Medulla oblongata (tissue), 1 donor: ENCODE results near the gene NMT1.

Experiments used
- DNase-seq: peaks from one replicate; pipeline ENCODE4 v3.0.0-alpha.2; 2015; ENCODE audit errors: extremely low spot score

NMT1 gene

DNA sequence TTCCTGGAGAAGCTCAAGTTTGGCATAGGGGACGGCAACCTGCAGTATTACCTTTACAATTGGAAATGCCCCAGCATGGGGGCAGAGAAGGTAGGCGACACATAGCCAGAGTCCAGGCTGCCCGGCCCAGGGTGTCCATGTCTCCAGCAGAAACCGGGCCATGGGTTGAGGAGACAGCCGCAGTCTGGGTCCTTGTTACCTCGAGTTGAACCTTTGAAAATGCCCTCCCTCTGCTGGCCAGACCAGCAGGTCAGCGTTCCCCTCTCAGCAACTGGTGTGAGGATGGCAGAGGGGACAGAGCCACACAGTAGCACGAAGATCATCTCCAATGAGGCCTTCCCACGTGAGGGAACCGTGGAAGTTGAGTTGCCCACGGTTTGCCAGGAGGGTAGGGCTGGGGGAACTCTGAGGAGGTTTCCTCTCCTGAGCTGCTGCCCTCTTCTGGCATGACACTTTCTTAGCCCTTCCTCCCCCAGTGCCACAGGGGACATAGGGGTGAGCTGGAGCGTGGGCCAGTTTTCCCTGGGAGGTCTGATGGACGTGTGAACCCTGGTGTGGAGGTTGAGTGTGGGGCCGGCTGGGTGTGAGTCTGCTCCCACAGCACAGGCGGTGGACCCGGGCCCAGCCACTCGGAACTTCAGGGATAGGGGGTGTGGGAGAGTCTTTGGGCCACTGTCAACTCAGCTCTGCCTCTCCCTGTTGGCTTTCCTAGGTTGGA is 43.9 kb downstream of the NMT1 start:
- no peak for DNase-seq

GRCh38 chr17:45106096-45106495 is 45.0 kb downstream of the NMT1 start:
- no peak for DNase-seq

DNA sequence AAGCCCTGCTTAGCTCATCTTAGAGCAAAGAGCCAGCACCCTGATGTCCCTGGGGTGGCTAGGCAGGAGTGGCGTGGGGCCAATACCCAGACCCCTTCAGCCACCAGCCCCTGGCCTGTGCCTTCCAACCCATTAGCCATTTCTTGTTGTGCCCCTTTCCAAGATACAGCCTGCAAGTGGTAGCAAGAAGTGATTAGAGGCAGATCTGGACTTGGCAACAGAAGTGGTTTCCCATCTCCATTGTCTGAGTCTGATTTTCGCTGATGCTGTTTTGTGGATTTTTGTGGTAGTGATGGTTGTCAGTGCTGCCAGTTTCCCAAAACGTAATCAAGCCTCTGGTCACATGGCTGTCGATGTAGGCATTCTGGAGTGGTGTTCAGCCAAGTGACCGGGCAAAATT is 45.5 kb downstream of the NMT1 start:
- no peak for DNase-seq

DNA sequence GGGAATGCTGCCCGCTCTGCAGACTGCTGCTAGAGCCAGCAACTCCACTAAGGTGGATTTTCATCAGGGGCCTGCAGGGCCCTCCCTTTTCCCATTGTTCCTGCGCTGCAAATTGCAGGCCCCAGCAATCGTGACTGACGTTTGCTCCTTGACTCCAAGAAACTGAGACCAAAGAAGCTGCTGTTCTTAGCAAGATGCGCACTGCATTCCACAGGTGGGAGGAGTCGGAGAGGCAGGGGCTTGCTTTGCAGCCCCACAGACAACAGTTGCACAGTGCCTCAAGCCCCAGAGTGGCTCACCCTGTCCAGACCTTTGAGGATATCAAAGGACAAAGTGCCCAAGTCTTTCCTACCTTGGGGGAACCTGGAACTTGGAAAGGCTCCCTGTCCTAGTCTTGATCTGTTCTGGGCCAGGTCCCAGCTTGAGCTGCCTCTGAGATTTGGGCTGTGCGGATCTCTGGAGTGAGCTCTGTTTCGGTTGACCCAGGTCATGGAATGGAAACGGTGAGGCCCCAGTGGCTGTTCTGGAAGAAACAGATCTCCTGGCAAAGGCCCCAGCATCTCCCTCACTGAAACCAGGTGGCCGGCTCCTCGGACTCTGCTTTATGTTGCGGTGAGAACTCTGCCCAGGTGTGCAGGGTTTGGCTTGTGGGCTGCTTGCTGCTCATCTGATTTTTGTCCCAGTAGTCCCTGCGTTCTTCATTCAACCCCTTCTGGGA is 46.3 kb downstream of the NMT1 start:
- no peak for DNase-seq

DNA sequence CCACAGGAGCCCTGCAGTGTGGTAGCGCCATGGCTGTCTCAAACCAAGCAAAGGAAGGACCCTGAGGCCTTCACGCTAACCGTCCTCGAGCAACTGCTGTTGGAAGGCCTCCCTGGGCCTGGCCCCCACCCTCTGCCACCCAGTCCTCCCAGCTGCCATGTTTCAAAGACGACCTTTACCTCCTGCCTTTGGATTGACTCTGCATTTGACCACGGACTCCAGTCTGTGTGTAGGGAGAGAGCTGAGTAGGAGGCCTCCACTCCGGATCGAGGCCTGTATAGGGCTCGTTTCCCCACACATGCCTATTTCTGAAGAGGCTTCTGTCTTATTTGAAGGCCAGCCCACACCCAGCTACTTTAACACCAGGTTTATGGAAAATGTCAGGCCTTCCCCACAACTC is 46.9 kb downstream of the NMT1 start:
- no peak for DNase-seq

GRCh38 chr17:45108595-45109521 is 47.7 kb downstream of the NMT1 start:
- DNase-seq = no peak

DNA sequence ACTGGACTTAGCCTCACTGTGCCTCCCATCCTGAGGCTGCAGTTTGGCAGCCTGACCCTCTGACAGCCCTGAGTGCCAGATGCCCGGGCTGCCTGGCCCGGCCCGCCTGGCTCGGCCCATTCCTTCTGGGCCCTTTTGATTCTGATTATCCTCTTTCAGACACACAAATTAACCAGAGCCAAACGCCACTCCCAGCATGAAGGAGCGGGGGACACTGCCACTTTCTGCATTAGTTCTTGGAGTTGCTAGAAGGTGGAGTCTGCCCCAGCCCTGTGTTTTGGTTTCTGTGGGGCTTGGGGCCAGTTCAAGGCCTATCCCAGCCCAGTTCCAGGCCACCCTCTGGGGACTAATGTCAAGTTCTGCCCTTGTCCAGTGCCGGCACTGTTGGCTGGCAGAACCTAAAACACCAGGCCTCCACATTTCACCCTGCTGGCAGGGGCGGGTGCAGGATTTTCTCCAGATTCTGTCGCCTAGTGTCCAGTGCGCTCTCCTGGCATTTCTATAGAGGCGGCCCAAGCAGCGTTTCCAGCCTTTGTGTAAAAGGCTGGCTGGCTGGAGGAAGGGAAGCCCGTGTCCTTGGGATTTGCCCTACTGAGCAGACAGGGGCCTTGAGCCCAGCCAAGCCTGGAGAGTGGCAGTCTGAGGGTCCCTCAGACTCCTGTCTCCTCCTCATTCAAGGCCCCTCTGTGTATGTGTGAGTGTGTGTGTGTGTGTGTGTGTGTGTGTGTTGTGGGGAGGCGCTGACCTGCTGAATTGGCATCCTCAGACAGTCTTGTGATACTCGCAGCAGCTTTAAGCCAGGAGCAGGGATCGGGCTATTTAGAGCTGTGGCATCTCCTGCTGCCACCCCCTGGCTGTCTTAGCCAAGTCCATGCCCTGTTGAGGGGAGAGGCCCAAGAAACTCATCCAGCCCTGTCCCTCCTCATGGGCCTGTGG is 49.8 kb downstream of the NMT1 start:
- peak; percentile 82 for DNase-seq

GRCh38 chr17:45111850-45112249 is 50.7 kb downstream of the NMT1 start:
- no peak for DNase-seq

- no peak for DNase-seq
These were observed 51.7 kb downstream of the NMT1 start for GRCh38 chr17:45112559-45113423.

DNA sequence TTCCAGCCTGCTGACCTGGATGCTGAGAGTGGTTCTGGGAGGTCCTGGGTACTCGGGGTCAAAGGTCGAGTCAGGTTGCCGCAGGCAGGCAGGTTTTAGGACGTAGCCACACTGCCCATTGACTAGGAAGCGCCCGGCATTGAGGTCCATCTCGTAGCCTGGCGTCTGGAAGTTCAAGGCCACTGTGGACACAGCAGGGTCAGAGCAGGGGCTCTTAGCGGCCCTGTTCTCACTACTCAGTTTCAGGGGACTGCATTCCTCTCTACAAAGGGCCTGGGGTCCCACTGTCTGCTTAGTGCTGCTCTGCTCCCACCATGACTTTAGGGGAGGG is 52.3 kb downstream of the NMT1 start:
- DNase-seq = no peak

GRCh38 chr17:45114117-45114932 is 53.2 kb downstream of the NMT1 start:
- DNase-seq = no peak

DNA sequence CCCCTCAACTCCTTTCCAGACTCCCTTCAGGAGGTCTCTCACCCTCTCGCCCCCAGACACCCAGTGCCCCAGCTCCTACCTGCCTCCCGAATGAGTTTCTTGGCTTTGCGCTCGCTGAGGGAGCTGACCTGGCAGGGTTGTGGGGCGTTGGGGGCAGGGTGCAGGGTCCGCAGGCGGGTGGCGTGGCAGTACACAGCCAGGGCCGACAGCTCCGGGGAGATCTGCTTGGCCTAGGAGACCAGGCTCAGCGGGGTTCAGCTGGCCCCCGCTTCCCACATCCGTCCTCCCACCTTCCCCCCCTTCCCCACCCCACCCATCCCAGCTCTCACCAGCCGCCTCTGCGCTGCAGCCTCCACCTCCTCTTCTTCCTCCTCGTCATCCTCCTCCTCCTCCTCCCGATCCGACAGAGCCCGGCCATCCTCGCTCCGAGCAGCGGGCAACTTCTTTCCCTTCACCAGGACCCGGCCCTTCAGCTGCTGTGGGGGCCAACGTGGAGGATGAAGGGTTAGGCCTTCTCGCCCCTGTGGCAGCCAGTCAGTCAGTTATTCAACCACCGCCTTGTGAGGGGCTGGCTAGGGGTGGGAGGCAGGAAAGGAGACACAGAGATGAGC is 54.0 kb downstream of the NMT1 start:
- DNase-seq = no peak

GRCh38 chr17:45115871-45116270 is 54.8 kb downstream of the NMT1 start:
- DNase-seq = no peak

DNA sequence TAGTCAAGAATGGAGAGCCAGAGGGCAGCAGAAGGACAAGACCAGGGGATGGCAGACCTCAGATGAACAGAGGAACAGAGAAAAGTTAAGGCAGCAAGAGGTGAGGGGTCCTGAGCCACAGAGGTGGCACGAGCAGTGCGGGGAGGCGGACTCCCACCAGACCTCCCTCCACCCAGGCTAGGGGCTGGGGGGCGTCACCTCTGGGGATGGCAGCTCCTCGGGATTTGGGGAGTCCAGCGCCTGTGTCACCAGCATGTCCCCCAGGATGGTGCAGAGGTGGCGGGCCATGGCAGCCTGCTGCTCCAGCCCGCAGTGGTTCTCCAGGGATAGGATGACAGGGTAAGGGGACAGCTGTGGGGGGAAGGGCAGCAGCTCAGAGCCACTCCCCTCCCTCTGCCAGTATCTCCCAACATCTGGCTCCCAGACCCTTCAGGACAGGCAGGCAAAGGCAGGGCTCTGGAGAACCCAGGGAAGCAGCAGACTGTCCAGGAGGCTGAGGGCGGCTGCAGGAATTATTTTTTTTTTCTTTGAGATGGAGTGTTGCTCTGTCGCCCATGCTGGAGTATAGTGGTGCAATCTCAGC is 55.4 kb downstream of the NMT1 start:
- DNase-seq = no peak

GRCh38 chr17:45117334-45117733 is 56.2 kb downstream of the NMT1 start:
- no peak for DNase-seq

DNA sequence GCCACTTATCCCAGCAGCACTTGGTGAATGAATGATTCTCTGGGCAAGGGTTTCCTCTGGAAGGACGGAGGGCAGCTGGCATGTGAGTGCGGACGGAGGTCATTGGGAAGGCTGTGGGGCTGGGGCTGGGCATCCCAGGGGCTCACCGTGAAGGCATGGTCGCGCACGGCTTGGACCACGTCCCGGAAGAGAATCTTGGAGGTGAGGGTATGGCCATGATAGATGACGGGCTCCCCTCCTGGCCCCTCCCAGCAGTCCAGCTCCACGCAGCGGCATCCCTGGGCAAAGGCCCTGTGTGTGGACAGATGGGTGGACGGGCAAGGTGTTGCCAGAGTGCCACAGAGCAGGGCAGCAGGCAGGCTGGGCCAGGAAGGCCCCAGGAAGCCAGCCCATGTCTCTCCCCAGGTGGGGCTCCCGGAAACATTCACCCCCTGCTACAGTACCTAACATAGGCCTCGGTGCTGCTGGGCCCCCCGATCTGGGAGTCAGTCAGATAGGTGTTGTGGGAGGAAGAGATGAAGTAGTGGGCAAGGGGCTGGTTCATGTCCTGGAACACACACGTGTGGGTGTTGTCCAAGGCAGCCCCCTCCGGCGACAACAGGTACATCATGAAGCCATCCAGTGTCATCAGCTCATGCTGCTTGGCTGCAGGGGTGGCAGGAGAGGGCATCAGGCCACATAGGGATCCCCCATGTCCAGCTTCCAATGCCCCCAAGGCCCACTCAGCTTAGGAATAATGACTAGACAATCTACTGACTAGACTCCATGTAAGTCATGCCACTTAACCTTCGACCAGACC is 56.9 kb downstream of the NMT1 start:
- DNase-seq = no peak

- no peak for DNase-seq
These were observed 57.6 kb downstream of the NMT1 start for GRCh38 chr17:45118691-45119090.

DNA sequence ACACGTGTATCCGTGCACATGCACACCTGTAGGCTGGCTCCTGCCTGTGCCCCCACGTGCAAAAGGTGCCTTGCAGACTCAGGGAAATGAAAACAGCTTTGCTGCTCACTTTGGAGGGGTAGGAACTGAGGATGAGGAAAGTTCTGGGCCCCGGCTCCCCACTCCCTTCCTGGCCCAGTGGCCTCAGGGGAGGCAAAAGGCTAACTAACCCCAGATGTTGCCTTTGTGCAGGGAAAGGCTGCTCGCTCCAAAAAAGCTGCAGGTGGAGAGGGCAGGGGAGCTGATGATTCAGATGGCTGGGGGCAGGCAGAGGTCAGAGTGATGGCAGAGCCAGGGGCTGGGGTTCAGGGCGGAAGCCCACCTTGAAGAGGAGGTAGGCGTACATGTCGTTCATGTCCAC is 58.8 kb downstream of the NMT1 start:
- DNase-seq = no peak
